Gastroesophageal sphincter (tissue), 4 donors: ENCODE data around the gene EFHC1. TPM values are rescaled to one million over a fixed set of nuclear protein-coding genes. Genes with fewer than 3 reads are reported as not detected.

Experiments used
- ATAC-seq: fragments of 150-250 bp; one replicate; pipeline ENCODE4 v1.9.1; 2016; ENCODE audit warnings: mild to moderate bottlenecking, moderate library complexity
- H3K27ac ChIP-seq, 4 donors: fragments of 200-600 bp; sonication (generic) in 3 of 4; 1 replicate in 3 of 4; 2 replicates in 1 of 4; pipeline ENCODE4 v1.5.1; 2016 to 2019
- H3K27me3 ChIP-seq: fragments of 200-600 bp; sonication (generic); one replicate; pipeline ENCODE4 v1.5.1; 2019
- H3K36me3 ChIP-seq, 2 donors: fragments of 200-600 bp; sonication (generic); one replicate each; pipeline ENCODE4 v1.5.1; 2019; ENCODE audit warnings: control low read depth in 1 of 2
- H3K4me1 ChIP-seq, 3 donors: fragments of 200-600 bp; sonication (generic); 1 replicate in 2 of 3; 2 replicates in 1 of 3; pipeline ENCODE4 v1.5.1; 2016 to 2019; ENCODE audit warnings: control low read depth in 2 of 3
- H3K4me3 ChIP-seq, 2 donors: fragments of 200-600 bp; sonication (generic); one replicate each; pipeline ENCODE4 v1.5.1; 2019; ENCODE audit warnings: mild to moderate bottlenecking in 1 of 2, moderate library complexity in 1 of 2
- H3K9me3 ChIP-seq, 3 donors: fragments of 200-600 bp; sonication (generic); one replicate each; pipeline ENCODE4 v1.5.1; 2017 to 2019; ENCODE audit warnings: control low read depth in 2 of 3
- EP300 ChIP-seq: sonication (generic); formaldehyde crosslinking; IDR thresholded peaks from one replicate; pipeline ENCODE4 v1.6.1; 2017; ENCODE audit warnings: antibody characterized with exemption, mild to moderate bottlenecking
- POLR2A ChIP-seq, 2 donors: fragments of 450-650 bp; IDR thresholded peaks; one replicate each; pipeline ENCODE4 v1.6.1; 2017; ENCODE audit warnings: antibody characterized with exemption in 2 of 2, mild to moderate bottlenecking in 2 of 2, moderate library complexity in 1 of 2
- POLR2AphosphoS5 ChIP-seq: sonication (generic); formaldehyde crosslinking; IDR thresholded peaks from one replicate; pipeline ENCODE4 v1.6.1; 2017; ENCODE audit warnings: antibody characterized with exemption
- WGBS, 2 donors: methylation state at CpG; one replicate each; pipeline ENCODE4 v1.1.5; 2018; ENCODE audit warnings: low coverage in 1 of 2; 5-methylcytosine and 5-hydroxymethylcytosine counted together
- total RNA-seq, 4 donors: library from RNA; depleted of rRNA; stranded (reverse); fragments of >200 nt; gene quantifications; one replicate each; pipeline ENCODE4 v1.1.0, GENCODE V29; 2016
- TF ChIP-seq, protein P1 (sequence below), 4 experiments: fragments of 200-600 bp in 2 of 4; fragments of 450-650 bp in 2 of 4; sonication (generic) in 1 of 4; IDR thresholded peaks; one replicate each; pipeline ENCODE4 v1.5.1; 2017 to 2019; ENCODE audit warnings: antibody characterized with exemption in 4 of 4, mild to moderate bottlenecking in 2 of 4, moderate library complexity in 2 of 4

EFHC1 gene
- total RNA-seq, 4 donors from 2014 or later: 5.1 to 27.4 (median 12.9) TPM

DNA sequence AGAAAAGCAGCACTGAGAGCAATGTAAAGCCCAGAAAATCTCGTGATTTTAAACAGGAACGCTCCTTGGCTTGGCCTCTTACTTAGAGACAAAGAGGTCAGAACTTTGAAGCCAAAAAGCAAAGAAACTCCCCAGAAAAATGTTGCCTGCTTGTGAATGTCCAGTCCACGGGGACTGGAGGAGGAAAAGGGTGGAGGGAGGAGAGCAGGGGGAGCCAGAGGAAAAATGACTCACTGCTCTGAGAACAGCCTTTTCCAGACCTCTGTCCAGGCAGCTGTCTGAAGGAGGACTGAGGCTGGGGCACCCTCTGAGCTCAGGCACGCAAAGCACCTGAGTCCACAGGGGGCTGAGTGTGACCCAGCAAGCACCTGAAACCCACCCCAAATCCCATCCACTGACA is 92.1 kb downstream of the EFHC1 start:
- Histone ChIP-seq H3K9me3 (no peaks in the 10 kb centered on the region), H3K27ac (peak overlapping the region; percentile 67 to 88 (median 84)), H3K36me3 (peaks cover 0 to 67% of the 10 kb centered on the region in 2 donors), H3K4me3 (no peak overlapping the region), H3K4me1 (peaks cover 4 to 82% (median 30%) of the 10 kb centered on the region in 3 donors), H3K27me3 (no peaks in the 10 kb centered on the region)
- WGBS, 2 donors: 0 to 9% methylated on average over 3 to 4 of the region's 4 CpGs
- ATAC-seq: peak; percentile 90
- TF ChIP-seq POLR2AphosphoS5 (peak; percentile 63), EP300 (no peak)

DNA sequence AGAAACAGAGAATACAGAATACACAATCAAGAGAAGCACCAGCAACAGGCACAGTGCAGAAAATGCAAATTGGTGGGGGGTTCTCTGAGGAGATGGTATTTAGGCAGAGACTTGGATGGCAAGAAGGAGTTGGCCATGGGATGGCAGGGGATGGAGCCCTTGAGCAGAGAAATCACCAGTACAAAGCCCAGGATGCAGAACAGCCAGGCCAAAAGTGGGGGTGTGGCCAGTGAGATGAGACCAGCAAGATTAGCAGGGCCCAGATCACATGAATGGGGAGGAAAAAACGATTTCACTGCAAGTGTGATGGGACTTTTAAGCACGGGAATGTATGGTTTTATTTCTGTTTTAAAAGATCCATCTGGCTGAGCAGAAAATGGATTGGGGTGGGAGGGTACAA is 93.3 kb downstream of the EFHC1 start:
- no peaks in the 10 kb centered on the region for H3K9me3 ChIP-seq
- H3K4me3 ChIP-seq: no peak overlapping the region
- H3K4me1 ChIP-seq: peaks cover 8 to 94% (median 40%) of the 10 kb centered on the region in 3 donors
- H3K27me3 ChIP-seq: no peaks in the 10 kb centered on the region
- WGBS, 2 donors: 44 to 52% methylated on average over 2 of the region's 2 CpGs
- ATAC-seq: no peak
- peaks cover 0 to 54% of the 10 kb centered on the region in 2 donors for H3K36me3 ChIP-seq
- peak overlapping the region in 3 of 4 donors; percentile 84 to 88 (median 85) for H3K27ac ChIP-seq
- TF ChIP-seq POLR2AphosphoS5 (no peak), EP300 (no peak), POLR2A (IDR thresholded peaks at IDR 0.05) (no peak)
- TF ChIP-seq, protein P1, sequence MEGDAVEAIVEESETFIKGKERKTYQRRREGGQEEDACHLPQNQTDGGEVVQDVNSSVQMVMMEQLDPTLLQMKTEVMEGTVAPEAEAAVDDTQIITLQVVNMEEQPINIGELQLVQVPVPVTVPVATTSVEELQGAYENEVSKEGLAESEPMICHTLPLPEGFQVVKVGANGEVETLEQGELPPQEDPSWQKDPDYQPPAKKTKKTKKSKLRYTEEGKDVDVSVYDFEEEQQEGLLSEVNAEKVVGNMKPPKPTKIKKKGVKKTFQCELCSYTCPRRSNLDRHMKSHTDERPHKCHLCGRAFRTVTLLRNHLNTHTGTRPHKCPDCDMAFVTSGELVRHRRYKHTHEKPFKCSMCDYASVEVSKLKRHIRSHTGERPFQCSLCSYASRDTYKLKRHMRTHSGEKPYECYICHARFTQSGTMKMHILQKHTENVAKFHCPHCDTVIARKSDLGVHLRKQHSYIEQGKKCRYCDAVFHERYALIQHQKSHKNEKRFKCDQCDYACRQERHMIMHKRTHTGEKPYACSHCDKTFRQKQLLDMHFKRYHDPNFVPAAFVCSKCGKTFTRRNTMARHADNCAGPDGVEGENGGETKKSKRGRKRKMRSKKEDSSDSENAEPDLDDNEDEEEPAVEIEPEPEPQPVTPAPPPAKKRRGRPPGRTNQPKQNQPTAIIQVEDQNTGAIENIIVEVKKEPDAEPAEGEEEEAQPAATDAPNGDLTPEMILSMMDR (IDR thresholded peaks at IDR 0.05): no peak

- peak overlapping the region; percentile 27 to 88 (median 84) for H3K27ac ChIP-seq
- H3K27me3 ChIP-seq: no peaks in the 10 kb centered on the region
- TF ChIP-seq POLR2A (IDR thresholded peaks at IDR 0.05): no peak
- no peak for TF ChIP-seq POLR2AphosphoS5
- TF ChIP-seq, protein P1 (IDR thresholded peaks at IDR 0.05): no peak
- no peak for TF ChIP-seq EP300
- peaks cover 0 to 50% of the 10 kb centered on the region in 2 donors for H3K36me3 ChIP-seq
- no peak overlapping the region for H3K4me3 ChIP-seq
- ATAC-seq: no peak
- WGBS, 2 donors: 72 to 92% methylated on average over 4 of the region's 4 CpGs
- no peaks in the 10 kb centered on the region for H3K9me3 ChIP-seq
- peaks cover 8 to 99% (median 41%) of the 10 kb centered on the region in 3 donors for H3K4me1 ChIP-seq
These were observed 93.8 kb downstream of the EFHC1 start for GRCh38 chr6:52513896-52514295.

DNA sequence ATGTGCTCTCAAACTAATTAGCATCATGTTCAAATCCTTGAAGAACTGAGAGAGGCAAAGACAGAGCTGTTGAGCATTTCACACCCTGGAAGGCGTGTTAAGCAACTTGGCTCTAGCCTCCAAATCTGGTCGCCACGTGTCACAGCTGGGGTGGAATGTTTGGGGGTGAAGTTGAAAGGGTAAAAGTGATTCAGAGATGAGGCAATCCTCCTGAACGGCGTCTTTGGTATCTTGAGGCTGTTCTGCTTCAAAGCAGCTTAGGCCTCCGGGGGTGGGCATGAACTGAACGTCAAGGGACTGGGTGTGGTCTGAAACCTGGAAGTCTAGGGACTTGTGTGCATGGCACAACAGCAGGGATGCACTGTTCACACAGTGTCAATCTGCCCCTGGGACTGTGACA is 94.4 kb downstream of the EFHC1 start:
- H3K9me3 ChIP-seq: no peaks in the 10 kb centered on the region
- TF ChIP-seq EP300 (no peak), POLR2AphosphoS5 (peak; percentile 88)
- H3K36me3 ChIP-seq: peaks cover 0 to 43% of the 10 kb centered on the region in 2 donors
- WGBS, 2 donors: 17 to 48% methylated on average over 4 to 6 of the region's 7 CpGs
- peak; percentile 44 for ATAC-seq
- peak overlapping the region; percentile 27 to 88 (median 84) for H3K27ac ChIP-seq
- no peak overlapping the region for H3K4me3 ChIP-seq
- H3K4me1 ChIP-seq: peaks cover 8 to 98% (median 41%) of the 10 kb centered on the region in 3 donors
- H3K27me3 ChIP-seq: no peaks in the 10 kb centered on the region

DNA sequence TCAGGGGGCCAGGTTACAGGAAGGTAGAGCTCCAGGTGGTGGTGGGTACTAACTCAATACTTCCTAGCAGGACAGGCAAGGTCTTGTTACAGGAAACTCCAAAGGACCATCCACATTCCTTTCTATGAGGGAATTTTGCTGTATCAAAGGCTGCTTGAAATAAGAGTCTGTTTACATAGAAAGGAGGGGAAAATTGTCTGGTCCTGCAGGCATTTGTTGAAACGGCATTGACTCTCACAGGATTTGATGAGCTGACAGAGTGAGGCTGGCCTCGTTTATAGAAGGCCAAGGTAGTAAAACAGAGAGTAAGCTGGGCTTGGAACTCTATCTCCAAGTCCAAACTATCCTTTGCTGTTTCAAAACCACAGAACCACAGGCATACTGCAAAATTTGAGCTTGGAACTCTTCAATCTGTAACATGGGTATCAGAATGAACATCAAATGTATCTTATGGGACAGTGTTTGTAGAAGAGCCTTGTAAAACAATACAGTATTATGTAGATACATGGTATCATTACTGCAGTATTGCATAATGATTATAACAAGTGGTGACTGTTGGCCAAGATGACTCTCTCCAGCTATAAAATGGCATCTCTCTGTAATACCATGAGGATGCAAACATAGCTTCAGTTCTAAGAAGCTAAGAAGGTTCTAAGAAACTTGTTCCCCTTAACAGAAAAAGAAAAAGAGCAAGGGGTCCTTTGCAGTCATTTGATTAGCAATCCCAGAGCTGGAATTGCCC is 95.2 kb downstream of the EFHC1 start:
- H3K27ac ChIP-seq: peak overlapping the region; percentile 47 to 88 (median 84)
- H3K36me3 ChIP-seq: peaks cover 0 to 37% of the 10 kb centered on the region in 2 donors
- TF ChIP-seq POLR2AphosphoS5 (no peak), POLR2A (IDR thresholded peaks at IDR 0.05) (no peak)
- TF ChIP-seq, protein P1 (IDR thresholded peaks at IDR 0.05): no peak
- no peaks in the 10 kb centered on the region for H3K27me3 ChIP-seq
- no peaks in the 10 kb centered on the region for H3K9me3 ChIP-seq
- H3K4me3 ChIP-seq: no peak overlapping the region
- no peak for ATAC-seq
- 8 to 56% methylated on average over 2 of the region's 2 CpGs for WGBS, 2 donors
- peaks cover 8 to 96% (median 41%) of the 10 kb centered on the region in 3 donors for H3K4me1 ChIP-seq

DNA sequence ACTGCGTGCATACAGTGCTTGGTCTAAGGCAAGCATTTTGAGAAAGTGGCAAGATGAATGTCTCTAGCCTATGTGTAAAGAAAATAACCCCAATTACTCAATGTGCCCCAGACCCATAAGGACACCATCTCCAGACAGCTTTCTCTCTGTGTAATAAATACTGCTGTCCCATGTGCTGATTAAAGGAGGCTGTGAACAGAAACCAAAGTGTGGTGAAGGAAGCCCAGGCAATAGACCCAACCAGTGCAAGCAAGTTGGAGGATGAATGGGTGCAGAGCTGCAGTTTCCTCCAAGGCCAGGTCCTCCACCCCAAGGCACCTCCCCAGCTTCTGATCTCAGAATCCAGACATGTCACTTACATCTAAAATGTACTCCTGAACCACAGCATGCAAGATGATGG is 96.1 kb downstream of the EFHC1 start:
- Histone ChIP-seq H3K4me1 (peaks cover 8 to 94% (median 37%) of the 10 kb centered on the region in 3 donors), H3K9me3 (no peaks in the 10 kb centered on the region), H3K27me3 (no peaks in the 10 kb centered on the region), H3K36me3 (peaks cover 0 to 34% of the 10 kb centered on the region in 2 donors), H3K4me3 (no peak overlapping the region), H3K27ac (peak overlapping the region in 2 of 4 donors; percentile 84 to 90)
- no peak for ATAC-seq
- TF ChIP-seq, protein P1 (IDR thresholded peaks at IDR 0.05): no peak
- TF ChIP-seq POLR2AphosphoS5 (no peak), EP300 (no peak), POLR2A (IDR thresholded peaks at IDR 0.05) (no peak)
- 93 to 100% methylated on average over 1 of the region's 1 CpG for WGBS, 2 donors
